SK-N-SH treated with all-trans-retinoic acid at 6 μM for 48 hours (cell line): ENCODE measurements around the gene SLC35F3.

Source experiments
- ATAC-seq: fragments of 200-7000 bp; cut with Tn5 transposase; 3 replicates; pipeline ENCODE4 v1.9.1; 2020; ENCODE audit warnings: mild to moderate bottlenecking, moderate library complexity
- ARNTL ChIP-seq: fragments of 450-650 bp; formaldehyde crosslinking; IDR thresholded peaks from 2 replicates; pipeline ENCODE4 v1.5.0; 2020; ENCODE audit warnings: low read depth, mild to moderate bottlenecking, moderate library complexity, borderline replicate concordance
- BACH2 ChIP-seq: fragments of 250-450 bp; sonication (Bioruptor Pico); IDR thresholded peaks from 2 replicates; pipeline ENCODE4 v1.9.0; 2021; ENCODE audit warnings: mild to moderate bottlenecking, borderline replicate concordance
- CREB5 ChIP-seq: fragments of 250-450 bp; sonication (Bioruptor Pico); IDR thresholded peaks from 2 replicates; pipeline ENCODE4 v1.5.1; 2020; ENCODE audit warnings: low read depth, mild to moderate bottlenecking, moderate library complexity
- CSDC2 ChIP-seq: fragments of 250-450 bp; sonication (Bioruptor Pico); IDR thresholded peaks from 2 replicates; pipeline ENCODE4 v1.5.0; 2020; ENCODE audit warnings: mild to moderate bottlenecking, moderate library complexity
- CSRNP3 ChIP-seq: fragments of 250-450 bp; sonication (Bioruptor Pico); IDR thresholded peaks from 2 replicates; pipeline ENCODE4 v1.5.1; 2021; ENCODE audit warnings: mild to moderate bottlenecking, moderate library complexity
- ESRRG ChIP-seq: fragments of 250-450 bp; sonication (Bioruptor Pico); IDR thresholded peaks from 2 replicates; pipeline ENCODE4 v1.6.1; 2021; ENCODE audit warnings: mild to moderate bottlenecking
- GLIS3 ChIP-seq: fragments of 250-450 bp; sonication (Bioruptor Pico); IDR thresholded peaks from 2 replicates; pipeline ENCODE4 v1.5.0; 2020; ENCODE audit warnings: mild to moderate bottlenecking, moderate library complexity
- OSR1 ChIP-seq: fragments of 250-450 bp; sonication (Bioruptor Pico); IDR thresholded peaks from 2 replicates; pipeline ENCODE4 v1.8.0; 2022; ENCODE audit warnings: moderate library complexity, mild to moderate bottlenecking, inconsistent platforms
- PATZ1 ChIP-seq: fragments of 250-450 bp; sonication (Bioruptor Pico); IDR thresholded peaks from 2 replicates; pipeline ENCODE4 v1.8.0; 2020; ENCODE audit warnings: mild to moderate bottlenecking, moderate library complexity, borderline replicate concordance
- POU6F1 ChIP-seq: fragments of 250-450 bp; sonication (Bioruptor Pico); IDR thresholded peaks from 2 replicates; pipeline ENCODE4 v1.8.0; 2021; ENCODE audit warnings: low read depth, mild to moderate bottlenecking, moderate library complexity, borderline replicate concordance
- PPARA ChIP-seq: fragments of 250-450 bp; sonication (Bioruptor Pico); IDR thresholded peaks from 2 replicates; pipeline ENCODE4 v1.5.0; 2020; ENCODE audit warnings: mild to moderate bottlenecking, borderline replicate concordance
- RARB ChIP-seq: fragments of 250-450 bp; sonication (Bioruptor Pico); IDR thresholded peaks from 2 replicates; pipeline ENCODE4 v1.8.0; 2021; ENCODE audit warnings: mild to moderate bottlenecking, moderate library complexity
- SNAI2 ChIP-seq: fragments of 250-450 bp; sonication (Bioruptor Pico); IDR thresholded peaks from 2 replicates; pipeline ENCODE4 v1.5.0; 2020; ENCODE audit warnings: mild to moderate bottlenecking, moderate library complexity
- TCF4 ChIP-seq: fragments of 250-450 bp; sonication (Bioruptor Pico); IDR thresholded peaks from 2 replicates; pipeline ENCODE4 v1.8.0; 2021; ENCODE audit warnings: mild to moderate bottlenecking, moderate library complexity, borderline replicate concordance
- TSHZ2 ChIP-seq: fragments of 250-450 bp; sonication (Bioruptor Pico); IDR thresholded peaks from 2 replicates; pipeline ENCODE4 v1.5.0; 2020; ENCODE audit warnings: mild to moderate bottlenecking, moderate library complexity
- ZC3H10 ChIP-seq: fragments of 250-450 bp; sonication (Bioruptor Pico); IDR thresholded peaks from 2 replicates; pipeline ENCODE4 v1.5.1; 2021; ENCODE audit warnings: mild to moderate bottlenecking, moderate library complexity
- ZFP3 ChIP-seq: fragments of 250-450 bp; sonication (Bioruptor Pico); IDR thresholded peaks from 2 replicates; pipeline ENCODE4 v1.5.0; 2020; ENCODE audit warnings: mild to moderate bottlenecking, moderate library complexity
- ZFP30 ChIP-seq: fragments of 450-650 bp; formaldehyde crosslinking; IDR thresholded peaks from 2 replicates; pipeline ENCODE4 v1.5.0; 2022; ENCODE audit warnings: mild to moderate bottlenecking, moderate library complexity
- ZNF565 ChIP-seq: fragments of 450-650 bp; formaldehyde crosslinking; conservative IDR thresholded peaks from 2 replicates; pipeline ENCODE4 v1.5.0; 2020; ENCODE audit warnings: low read depth, mild to moderate bottlenecking, moderate library complexity
- ZNF70 ChIP-seq: fragments of 450-650 bp; formaldehyde crosslinking; IDR thresholded peaks from 2 replicates; pipeline ENCODE4 v1.5.0; 2020; ENCODE audit warnings: mild to moderate bottlenecking, moderate library complexity
- ZNF8 ChIP-seq: fragments of 450-650 bp; formaldehyde crosslinking; IDR thresholded peaks from 2 replicates; pipeline ENCODE4 v1.5.0; 2020; ENCODE audit warnings: mild to moderate bottlenecking, moderate library complexity

SLC35F3 gene

GRCh38 chr1:234295626-234296025 is 391.1 kb downstream of the SLC35F3 start:
- no peak for TF ChIP-seq GLIS3
- no peak for TF ChIP-seq TSHZ2 (CRISPR knock-in tag)
- no peak for TF ChIP-seq CSDC2 (CRISPR knock-in tag)
- TF ChIP-seq PATZ1 (CRISPR knock-in tag), result no peak
- no peak for TF ChIP-seq TCF4 (CRISPR knock-in tag)
- TF ChIP-seq CSRNP3 (CRISPR knock-in tag), result no peak
- no peak for TF ChIP-seq ZC3H10 (CRISPR knock-in tag)
- no peak for TF ChIP-seq ESRRG (CRISPR knock-in tag)
- no peak for TF ChIP-seq ZNF70 (CRISPR knock-in tag)
- no peak for TF ChIP-seq OSR1
- no peak for TF ChIP-seq SNAI2 (CRISPR knock-in tag)
- TF ChIP-seq PPARA (CRISPR knock-in tag), result no peak
- TF ChIP-seq ZNF565 (CRISPR knock-in tag), result no peak
- no peak for TF ChIP-seq ZFP30
- no peak for TF ChIP-seq ZNF8 (CRISPR knock-in tag)
- no peak for TF ChIP-seq POU6F1 (CRISPR knock-in tag)
- TF ChIP-seq BACH2, result no peak
- TF ChIP-seq ARNTL (CRISPR knock-in tag), result no peak
- TF ChIP-seq CREB5 (CRISPR knock-in tag), result no peak
- ATAC-seq, result no peak

- ATAC-seq, result no peak
- no peak for TF ChIP-seq GLIS3
- TF ChIP-seq PATZ1 (CRISPR knock-in tag), result no peak
- no peak for TF ChIP-seq ZFP3 (CRISPR knock-in tag)
- no peak for TF ChIP-seq TSHZ2 (CRISPR knock-in tag)
- no peak for TF ChIP-seq OSR1
- no peak for TF ChIP-seq CREB5 (CRISPR knock-in tag)
- TF ChIP-seq ZNF70 (CRISPR knock-in tag), result no peak
- no peak for TF ChIP-seq POU6F1 (CRISPR knock-in tag)
- no peak for TF ChIP-seq ZFP30
- no peak for TF ChIP-seq BACH2
- no peak for TF ChIP-seq ARNTL (CRISPR knock-in tag)
- no peak for TF ChIP-seq SNAI2 (CRISPR knock-in tag)
- no peak for TF ChIP-seq ESRRG (CRISPR knock-in tag)
- no peak for TF ChIP-seq TCF4 (CRISPR knock-in tag)
- no peak for TF ChIP-seq ZC3H10 (CRISPR knock-in tag)
- no peak for TF ChIP-seq RARB
These were observed 392.0 kb downstream of the SLC35F3 start for GRCh38 chr1:234296496-234296895.
